Loucy (cell line): ENCODE measurements around the gene BRINP3.

Source experiments
- H2AFZ ChIP-seq: fragments of 200-600 bp; sonication (generic); 2 replicates; pipeline ENCODE4 v1.6.0; 2016; ENCODE audit warnings: antibody characterized with exemption, mild to moderate bottlenecking, low read length, moderate library complexity
- H3F3A ChIP-seq: fragments of 200-600 bp; 2 replicates; pipeline ENCODE4 v1.6.0; 2016; ENCODE audit warnings: antibody characterized with exemption, low read depth, mild to moderate bottlenecking
- H3K27me3 ChIP-seq: fragments of 200-600 bp; sonication (generic); 2 replicates; pipeline ENCODE4 v1.6.1; 2014; ENCODE audit warnings: low read length, mild to moderate bottlenecking; ENCODE audit not compliant: insufficient read depth, poor library complexity, severe bottlenecking
- H3K36me3 ChIP-seq: fragments of 200-600 bp; sonication (generic); 2 replicates; pipeline ENCODE4 v1.6.1; 2016; ENCODE audit warnings: low read length; ENCODE audit not compliant: insufficient read depth
- H3K4me1 ChIP-seq: fragments of 200-600 bp; sonication (generic); 2 replicates; pipeline ENCODE4 v1.5.1; 2014; ENCODE audit warnings: low read length, mild to moderate bottlenecking; ENCODE audit not compliant: insufficient read depth, poor library complexity, severe bottlenecking
- H3K4me2 ChIP-seq: fragments of 200-600 bp; sonication (generic); 2 replicates; pipeline ENCODE4 v1.6.0; 2014; ENCODE audit warnings: antibody characterized with exemption, low read length, low read depth, mild to moderate bottlenecking; ENCODE audit not compliant: poor library complexity, severe bottlenecking
- H3K4me3 ChIP-seq: fragments of 200-600 bp; sonication (generic); 2 replicates; pipeline ENCODE4 v1.5.1; 2014; ENCODE audit warnings: low read length, mild to moderate bottlenecking, mixed read lengths; ENCODE audit not compliant: poor library complexity, severe bottlenecking
- H3K79me2 ChIP-seq: fragments of 200-600 bp; sonication (generic); 2 replicates; pipeline ENCODE4 v1.6.1; 2014; ENCODE audit warnings: low read length; ENCODE audit not compliant: insufficient read depth
- H3K9ac ChIP-seq: fragments of 200-600 bp; sonication (generic); 2 replicates; pipeline ENCODE4 v1.6.0; 2014; ENCODE audit warnings: mild to moderate bottlenecking, low read depth, low read length, moderate library complexity; ENCODE audit not compliant: poor library complexity, severe bottlenecking
- H3K9me2 ChIP-seq: fragments of 200-600 bp; sonication (generic); replicated peaks from 2 replicates; pipeline ENCODE4 v1.6.1; 2016; ENCODE audit warnings: low read depth, low read length, mixed read lengths
- H3K9me3 ChIP-seq: fragments of 200-600 bp; sonication (generic); 2 replicates; pipeline ENCODE4 v1.6.1; 2014; ENCODE audit warnings: mild to moderate bottlenecking, antibody characterized with exemption, low read length, low read depth; ENCODE audit not compliant: insufficient read depth
- H4K20me1 ChIP-seq: fragments of 200-600 bp; sonication (generic); 2 replicates; pipeline ENCODE4 v1.6.0; 2014; ENCODE audit warnings: antibody characterized with exemption, low read length, mild to moderate bottlenecking; ENCODE audit not compliant: insufficient read depth, poor library complexity, severe bottlenecking
- EZH2phosphoT487 ChIP-seq: fragments of 200-600 bp; IDR thresholded peaks from 2 replicates; pipeline ENCODE4 v1.6.1; 2018; ENCODE audit warnings: antibody characterized with exemption, mild to moderate bottlenecking, moderate library complexity, borderline replicate concordance
- TF ChIP-seq, protein P1 (sequence below): fragments of 200-600 bp; sonication (generic); conservative IDR thresholded peaks from 2 replicates; pipeline ENCODE4 v1.5.1; 2014; ENCODE audit warnings: mild to moderate bottlenecking, antibody characterized with exemption, low read length

The BRINP3 gene

DNA sequence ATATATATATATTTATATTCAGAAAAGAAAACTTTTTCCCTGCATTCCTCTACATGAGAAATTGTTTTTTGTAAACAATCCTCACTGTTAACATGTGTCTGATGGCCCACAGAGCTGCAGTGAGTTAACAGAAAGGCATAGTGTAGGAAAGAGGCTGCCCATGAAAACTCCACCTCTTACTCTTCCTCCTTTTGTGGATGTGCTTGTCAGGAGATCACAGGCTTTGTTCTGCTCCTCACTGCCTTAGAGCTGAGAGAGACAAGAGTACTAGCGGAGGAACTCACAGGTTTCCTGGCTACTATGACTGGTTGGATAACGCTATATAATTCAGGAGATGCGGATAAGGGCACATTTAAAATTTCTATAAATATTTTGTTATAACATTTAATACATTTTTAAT is 200.6 kb downstream of the BRINP3 start:
- no peak overlapping the region for H3K4me3 ChIP-seq
- no peak overlapping the region for H3K4me2 ChIP-seq
- H2AFZ ChIP-seq, result no peak overlapping the region
- H3K9me3 ChIP-seq, result no peaks in the 10 kb centered on the region
- no peaks in the 10 kb centered on the region for H3K27me3 ChIP-seq
- no peaks in the 10 kb centered on the region for H3K9me2 ChIP-seq
- TF ChIP-seq, protein P1, sequence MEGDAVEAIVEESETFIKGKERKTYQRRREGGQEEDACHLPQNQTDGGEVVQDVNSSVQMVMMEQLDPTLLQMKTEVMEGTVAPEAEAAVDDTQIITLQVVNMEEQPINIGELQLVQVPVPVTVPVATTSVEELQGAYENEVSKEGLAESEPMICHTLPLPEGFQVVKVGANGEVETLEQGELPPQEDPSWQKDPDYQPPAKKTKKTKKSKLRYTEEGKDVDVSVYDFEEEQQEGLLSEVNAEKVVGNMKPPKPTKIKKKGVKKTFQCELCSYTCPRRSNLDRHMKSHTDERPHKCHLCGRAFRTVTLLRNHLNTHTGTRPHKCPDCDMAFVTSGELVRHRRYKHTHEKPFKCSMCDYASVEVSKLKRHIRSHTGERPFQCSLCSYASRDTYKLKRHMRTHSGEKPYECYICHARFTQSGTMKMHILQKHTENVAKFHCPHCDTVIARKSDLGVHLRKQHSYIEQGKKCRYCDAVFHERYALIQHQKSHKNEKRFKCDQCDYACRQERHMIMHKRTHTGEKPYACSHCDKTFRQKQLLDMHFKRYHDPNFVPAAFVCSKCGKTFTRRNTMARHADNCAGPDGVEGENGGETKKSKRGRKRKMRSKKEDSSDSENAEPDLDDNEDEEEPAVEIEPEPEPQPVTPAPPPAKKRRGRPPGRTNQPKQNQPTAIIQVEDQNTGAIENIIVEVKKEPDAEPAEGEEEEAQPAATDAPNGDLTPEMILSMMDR, result no peak
- TF ChIP-seq EZH2phosphoT487, result no peak
- H3K4me1 ChIP-seq, result no peaks in the 10 kb centered on the region
- H4K20me1 ChIP-seq, result no peaks in the 10 kb centered on the region
- H3K79me2 ChIP-seq, result no peaks in the 10 kb centered on the region
- no peak overlapping the region for H3K9ac ChIP-seq
- no peaks in the 10 kb centered on the region for H3K36me3 ChIP-seq
- H3F3A ChIP-seq, result no peaks in the 10 kb centered on the region

GRCh38 chr1:190274721-190275120 is 202.9 kb downstream of the BRINP3 start:
- no peak overlapping the region for H2AFZ ChIP-seq
- no peaks in the 10 kb centered on the region for H3K4me1 ChIP-seq
- no peak overlapping the region for H3K4me2 ChIP-seq
- no peaks in the 10 kb centered on the region for H3K9me3 ChIP-seq
- no peaks in the 10 kb centered on the region for H3F3A ChIP-seq
- H3K36me3 ChIP-seq, result no peaks in the 10 kb centered on the region
- no peaks in the 10 kb centered on the region for H4K20me1 ChIP-seq
- no peaks in the 10 kb centered on the region for H3K9me2 ChIP-seq
- no peak overlapping the region for H3K9ac ChIP-seq
- H3K27me3 ChIP-seq, result no peaks in the 10 kb centered on the region
- TF ChIP-seq, protein P1, result no peak
- TF ChIP-seq EZH2phosphoT487, result no peak
- no peaks in the 10 kb centered on the region for H3K79me2 ChIP-seq
- no peak overlapping the region for H3K4me3 ChIP-seq

- Histone ChIP-seq H3K9ac (no peak overlapping the region), H3F3A (no peaks in the 10 kb centered on the region), H3K36me3 (no peaks in the 10 kb centered on the region), H4K20me1 (no peaks in the 10 kb centered on the region), H3K9me3 (no peaks in the 10 kb centered on the region), H3K4me3 (no peak overlapping the region), H2AFZ (no peak overlapping the region), H3K79me2 (no peaks in the 10 kb centered on the region), H3K27me3 (no peaks in the 10 kb centered on the region), H3K4me1 (no peaks in the 10 kb centered on the region), H3K9me2 (no peaks in the 10 kb centered on the region), H3K4me2 (no peak overlapping the region)
- TF ChIP-seq EZH2phosphoT487, result no peak
- TF ChIP-seq, protein P1, result no peak
Observed at GRCh38 chr1:190273161-190273560, 204.5 kb downstream of the BRINP3 start.
